Endodermal cell (in vitro differentiated cells): ENCODE measurements around the gene JAG2. TPM values are rescaled to one million over a fixed set of nuclear protein-coding genes. Genes with fewer than 3 reads are reported as not detected.

ENCODE experiments used
- DNase-seq: peaks from one replicate; pipeline ENCODE4 v3.0.0-alpha.2; 2017
- H3K27ac ChIP-seq: 2 replicates; pipeline ENCODE4 v1.5.1; 2013; ENCODE audit warnings: mild to moderate bottlenecking, low read depth, low read length, moderate library complexity
- H3K27me3 ChIP-seq: 2 replicates; pipeline ENCODE4 v1.6.1; 2013; ENCODE audit warnings: mild to moderate bottlenecking, low read length, moderate library complexity; ENCODE audit not compliant: insufficient read depth, control insufficient read depth, poor library complexity, severe bottlenecking
- H3K36me3 ChIP-seq: 2 replicates; pipeline ENCODE4 v1.7.0; 2013; ENCODE audit warnings: mild to moderate bottlenecking, low read length, moderate library complexity; ENCODE audit not compliant: control insufficient read depth, insufficient read depth
- H3K4me1 ChIP-seq: one replicate; pipeline ENCODE4 v1.7.0; 2013; ENCODE audit warnings: low read length; ENCODE audit not compliant: control insufficient read depth, insufficient read depth
- H3K4me3 ChIP-seq: 2 replicates; pipeline ENCODE4 v1.5.1; 2013; ENCODE audit warnings: mild to moderate bottlenecking, low read length, moderate library complexity
- H3K9ac ChIP-seq: 2 replicates; pipeline ENCODE4 v1.6.1; 2013; ENCODE audit warnings: mild to moderate bottlenecking, low read length, moderate library complexity; ENCODE audit not compliant: poor library complexity, severe bottlenecking; ENCODE audit errors: extremely low read depth
- H3K9me3 ChIP-seq: 2 replicates; pipeline ENCODE4 v1.6.1; 2013; ENCODE audit warnings: mild to moderate bottlenecking, low read length, moderate library complexity; ENCODE audit not compliant: control insufficient read depth
- H3K27ac Mint-ChIP-seq: 2 replicates; pipeline ENCODE4 v1.8.0; 2020; ENCODE audit warnings: mixed read lengths
- H3K27me3 Mint-ChIP-seq: 2 replicates; pipeline ENCODE4 v1.8.0; 2021; ENCODE audit warnings: mild to moderate bottlenecking, mixed read lengths; ENCODE audit not compliant: insufficient read depth
- H3K36me3 Mint-ChIP-seq: 2 replicates; pipeline ENCODE4 v1.8.0; 2020; ENCODE audit warnings: low read depth, mixed read lengths
- H3K4me1 Mint-ChIP-seq: 2 replicates; pipeline ENCODE4 v1.8.0; 2020; ENCODE audit warnings: mixed read lengths
- H3K4me3 Mint-ChIP-seq: 2 replicates; pipeline ENCODE4 v1.8.0; 2020; ENCODE audit warnings: mild to moderate bottlenecking, moderate library complexity, mixed read lengths
- H3K9me3 Mint-ChIP-seq: 2 replicates; pipeline ENCODE4 v1.8.0; 2020; ENCODE audit warnings: mild to moderate bottlenecking, mixed read lengths
- CTCF ChIP-seq: fragments of 200-600 bp; sonication (generic); conservative IDR thresholded peaks from 2 replicates; pipeline ENCODE4 v1.5.0; 2021; ENCODE audit warnings: antibody characterized with exemption, mild to moderate bottlenecking
- WGBS, 2 experiments: methylation state at CpG; one replicate each; pipeline versions ENCODE4 v1.1.5 to v1.1.7; 2013; ENCODE audit warnings: missing lambda C conversion rate in 2 of 2, mixed read lengths in 1 of 2; ENCODE audit not compliant: insufficient coverage in 1 of 2, insufficient read length in 1 of 2; 5-methylcytosine and 5-hydroxymethylcytosine counted together
- total RNA-seq, 2 donors: library from RNA; stranded (reverse); fragmentation: NEBNext Ultra II Directional in 1 of 2; extraction: Animal tissue kit (Norgen Biotek cat#: 25700) in 1 of 2; gene quantifications; 2 replicates in 1 of 2; 3 replicates in 1 of 2; pipeline ENCODE4 v1.2.1, GENCODE V29; 2021

The JAG2 gene
- total RNA-seq, 2 donors from 2014 or later = 6.4 TPM

- H3K36me3 ChIP-seq = no peaks in the 10 kb centered on the region
- Mint-ChIP-seq H3K9me3 (peaks cover 26% of the 10 kb centered on the region), H3K27ac (no peak overlapping the region), H3K27me3 (peaks cover 33% of the 10 kb centered on the region), H3K4me3 (no peak overlapping the region), H3K36me3 (no peaks in the 10 kb centered on the region), H3K4me1 (no peaks in the 10 kb centered on the region)
- TF ChIP-seq CTCF = no peak
- 69 to 73% methylated on average over 5 of the region's 5 CpGs for WGBS, 2 experiments
- H3K27me3 ChIP-seq = no peaks in the 10 kb centered on the region
- no peak for DNase-seq
- H3K4me3 ChIP-seq = no peak overlapping the region
- H3K9me3 ChIP-seq = peaks cover 19% of the 10 kb centered on the region
- no peak overlapping the region for H3K9ac ChIP-seq
- H3K27ac ChIP-seq = no peak overlapping the region
- no peaks in the 10 kb centered on the region for H3K4me1 ChIP-seq
Observed at GRCh38 chr14:105124823-105125222, 43.8 kb downstream of the JAG2 start.

- TF ChIP-seq CTCF = no peak
- H3K9me3 ChIP-seq = peaks cover 19% of the 10 kb centered on the region
- peaks cover 23% of the 10 kb centered on the region for H3K9me3 Mint-ChIP-seq
- H3K27me3 Mint-ChIP-seq = peaks cover 30% of the 10 kb centered on the region
- no peak overlapping the region for H3K4me3 Mint-ChIP-seq
- no peaks in the 10 kb centered on the region for H3K4me1 ChIP-seq
- no peak for DNase-seq
- no peak overlapping the region for H3K9ac ChIP-seq
- H3K4me3 ChIP-seq = no peak overlapping the region
- H3K27ac ChIP-seq = no peak overlapping the region
- no peaks in the 10 kb centered on the region for H3K4me1 Mint-ChIP-seq
- no peaks in the 10 kb centered on the region for H3K36me3 Mint-ChIP-seq
- no peaks in the 10 kb centered on the region for H3K27me3 ChIP-seq
- no peak overlapping the region for H3K27ac Mint-ChIP-seq
- WGBS, 2 experiments = 85 to 88% methylated on average over 17 of the region's 17 CpGs
- H3K36me3 ChIP-seq = no peaks in the 10 kb centered on the region
Observed at GRCh38 chr14:105123981-105124765, 44.4 kb downstream of the JAG2 start.

GRCh38 chr14:105123064-105123665, 45.4 kb downstream of the JAG2 start:
- Mint-ChIP-seq H3K9me3 (peaks cover 23% of the 10 kb centered on the region), H3K4me3 (no peak overlapping the region), H3K27me3 (peaks cover 27% of the 10 kb centered on the region), H3K36me3 (no peaks in the 10 kb centered on the region), H3K4me1 (no peaks in the 10 kb centered on the region), H3K27ac (no peak overlapping the region)
- Histone ChIP-seq H3K27me3 (no peaks in the 10 kb centered on the region), H3K9me3 (peaks cover 19% of the 10 kb centered on the region), H3K27ac (no peak overlapping the region), H3K4me3 (no peak overlapping the region), H3K9ac (no peak overlapping the region), H3K4me1 (no peaks in the 10 kb centered on the region), H3K36me3 (no peaks in the 10 kb centered on the region)
- TF ChIP-seq CTCF = no peak
- DNase-seq = no peak
- 84 to 92% methylated on average over 2 to 5 of the region's 5 CpGs for WGBS, 2 experiments
